SK-N-MC (cell line): ENCODE measurements around the gene CCDC158.

Experiments used
- EZH2 ChIP-seq: fragments of 200-600 bp; sonication (generic); IDR thresholded peaks from one replicate; pipeline ENCODE4 v1.6.1; 2017; ENCODE audit warnings: antibody characterized with exemption
- FOXP2 ChIP-seq: optimal IDR thresholded peaks from 2 replicates; pipeline ENCODE3; 2011; ENCODE audit warnings: mild to moderate bottlenecking, moderate library complexity; ENCODE audit not compliant: insufficient read depth; ENCODE audit errors: extremely low read length, control extremely low read depth
- POLR2AphosphoS5 ChIP-seq: IDR thresholded peaks from 2 replicates; pipeline ENCODE4 v1.6.1; 2012; ENCODE audit warnings: mild to moderate bottlenecking, low read depth, low read length, borderline replicate concordance

- no peak for TF ChIP-seq POLR2AphosphoS5
- no peak for TF ChIP-seq EZH2
- TF ChIP-seq FOXP2 = no peak
These were observed 113.9 kb downstream of the CCDC158 start for GRCh38 chr4:76306882-76307659.
